NCI-H748 (cell line): Measurements from ENCODE around the gene MAP2K2.

ENCODE experiments used
- DNase-seq: peaks from one replicate; lab custom pipeline; 2025; ENCODE audit not compliant: unreplicated experiment; lab: John Stamatoyannopoulos, UW

Gene MAP2K2

GRCh38 chr19:4081441-4082129 lies 42.3 kb downstream of the MAP2K2 start:
- no peak for DNase-seq

GRCh38 chr19:4080473-4080872 lies 43.4 kb downstream of the MAP2K2 start:
- DNase-seq = no peak

DNA sequence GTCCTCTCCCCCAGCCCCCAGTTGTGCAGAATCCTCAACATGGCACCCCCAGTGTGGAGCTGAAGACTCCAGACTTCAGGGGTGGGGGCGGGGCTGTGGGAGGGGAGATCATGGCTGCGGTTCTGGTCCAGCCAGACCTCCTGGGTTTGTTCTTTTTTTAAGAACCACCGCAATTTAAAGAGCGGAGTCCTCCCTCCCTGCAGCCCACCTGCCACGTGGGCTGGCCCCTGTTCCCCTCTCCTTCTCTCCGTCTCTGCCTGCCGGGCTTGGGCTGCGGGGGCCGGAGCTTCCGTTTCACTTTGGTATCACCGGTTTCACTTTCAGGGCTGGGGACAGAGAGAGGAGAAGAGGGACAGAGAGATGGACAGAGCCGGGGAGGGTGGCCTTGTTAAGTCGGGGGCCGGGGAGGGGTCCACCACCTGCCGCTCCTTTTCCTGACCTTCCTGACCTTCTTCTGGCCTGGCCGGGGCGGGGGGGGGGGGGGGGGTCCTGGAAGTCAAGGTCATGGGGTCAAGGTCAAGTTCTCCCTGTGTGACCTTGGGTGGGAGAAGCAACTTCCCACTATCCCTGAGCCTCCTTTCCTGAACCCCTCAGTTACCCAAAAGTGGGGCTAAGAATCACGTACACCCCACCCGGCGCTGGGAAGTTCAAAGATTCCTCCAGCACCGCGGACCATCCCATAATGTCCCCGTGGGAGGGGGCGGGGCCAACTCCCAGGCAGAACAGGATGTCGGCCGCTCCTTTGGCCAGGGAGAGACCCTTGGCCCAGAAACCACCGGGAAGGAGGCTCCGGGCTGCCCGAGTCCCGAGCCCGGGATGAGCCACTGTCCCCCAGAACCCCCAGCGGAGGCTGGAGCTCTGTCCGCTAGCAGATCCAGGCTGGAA lies 45.9 kb downstream of the MAP2K2 start:
- no peak for DNase-seq

DNA sequence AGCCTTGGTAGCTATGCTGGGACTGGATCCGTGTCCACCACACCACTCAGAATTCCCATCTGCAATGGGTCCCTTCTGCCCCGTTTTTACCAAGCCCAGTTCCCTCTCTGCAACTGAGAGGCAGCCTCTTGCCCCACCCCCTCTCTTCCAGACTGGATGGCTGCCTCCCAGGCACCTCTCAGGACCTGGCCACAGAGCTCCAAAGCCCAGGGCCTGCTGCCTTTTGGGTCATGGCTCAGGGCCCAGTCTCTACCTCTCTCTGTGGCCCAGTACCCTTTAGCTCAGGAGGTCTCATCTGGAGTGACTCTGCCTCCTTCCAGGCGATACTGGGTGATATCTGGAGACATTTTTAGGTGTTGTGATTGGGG lies 46.9 kb downstream of the MAP2K2 start:
- no peak for DNase-seq

DNA sequence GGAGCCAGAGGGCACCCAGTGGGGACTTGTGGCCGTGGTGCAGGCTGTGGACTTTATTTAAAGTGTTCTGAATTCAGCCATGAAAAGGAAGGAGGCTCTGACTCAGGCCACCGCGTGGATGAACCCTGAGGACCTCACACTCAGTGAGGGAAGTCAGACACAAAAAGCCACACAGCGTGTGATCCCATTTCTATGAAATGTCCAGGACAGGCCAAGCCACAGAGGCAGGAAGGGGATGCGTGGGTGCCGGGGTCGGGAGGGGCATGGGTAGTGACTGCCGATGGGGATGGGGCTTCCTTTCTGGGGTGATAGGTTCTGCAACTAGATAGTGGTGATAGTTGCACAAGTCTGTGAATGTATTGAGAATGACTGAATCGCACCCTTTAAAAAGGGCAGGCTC lies 48.5 kb downstream of the MAP2K2 start:
- no peak for DNase-seq

GRCh38 chr19:4071610-4072009 lies 52.3 kb downstream of the MAP2K2 start:
- no peak for DNase-seq

DNA sequence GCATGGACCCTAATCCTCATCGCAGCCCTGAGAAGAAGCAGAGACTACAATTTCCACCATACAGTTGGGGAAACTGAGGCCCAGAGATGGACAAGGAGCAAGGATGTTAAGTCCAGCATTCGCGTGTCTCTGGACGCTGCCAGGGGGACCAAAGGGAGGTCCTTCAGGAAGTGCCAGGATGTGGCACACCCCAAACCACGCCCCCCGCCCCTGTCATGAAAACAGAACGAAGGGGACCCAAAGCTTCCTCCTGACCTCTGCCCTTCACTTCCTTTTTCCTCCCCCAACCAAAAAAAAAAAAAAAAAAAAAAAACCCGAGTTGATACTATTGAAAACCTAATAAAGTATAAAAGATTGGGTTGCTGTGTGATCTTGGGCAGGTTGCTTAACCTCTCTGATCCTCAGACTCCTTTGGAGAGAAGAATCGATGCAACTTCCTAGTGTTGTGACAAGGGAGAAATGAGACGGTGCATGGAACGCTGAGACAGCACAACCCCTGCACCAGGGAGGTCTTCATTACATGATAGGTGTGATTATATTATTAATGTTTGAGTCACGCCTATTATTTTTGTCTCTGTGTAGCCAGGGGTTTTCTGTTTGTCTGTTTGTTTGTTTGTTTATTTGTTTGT lies 54.5 kb downstream of the MAP2K2 start:
- no peak for DNase-seq

DNA sequence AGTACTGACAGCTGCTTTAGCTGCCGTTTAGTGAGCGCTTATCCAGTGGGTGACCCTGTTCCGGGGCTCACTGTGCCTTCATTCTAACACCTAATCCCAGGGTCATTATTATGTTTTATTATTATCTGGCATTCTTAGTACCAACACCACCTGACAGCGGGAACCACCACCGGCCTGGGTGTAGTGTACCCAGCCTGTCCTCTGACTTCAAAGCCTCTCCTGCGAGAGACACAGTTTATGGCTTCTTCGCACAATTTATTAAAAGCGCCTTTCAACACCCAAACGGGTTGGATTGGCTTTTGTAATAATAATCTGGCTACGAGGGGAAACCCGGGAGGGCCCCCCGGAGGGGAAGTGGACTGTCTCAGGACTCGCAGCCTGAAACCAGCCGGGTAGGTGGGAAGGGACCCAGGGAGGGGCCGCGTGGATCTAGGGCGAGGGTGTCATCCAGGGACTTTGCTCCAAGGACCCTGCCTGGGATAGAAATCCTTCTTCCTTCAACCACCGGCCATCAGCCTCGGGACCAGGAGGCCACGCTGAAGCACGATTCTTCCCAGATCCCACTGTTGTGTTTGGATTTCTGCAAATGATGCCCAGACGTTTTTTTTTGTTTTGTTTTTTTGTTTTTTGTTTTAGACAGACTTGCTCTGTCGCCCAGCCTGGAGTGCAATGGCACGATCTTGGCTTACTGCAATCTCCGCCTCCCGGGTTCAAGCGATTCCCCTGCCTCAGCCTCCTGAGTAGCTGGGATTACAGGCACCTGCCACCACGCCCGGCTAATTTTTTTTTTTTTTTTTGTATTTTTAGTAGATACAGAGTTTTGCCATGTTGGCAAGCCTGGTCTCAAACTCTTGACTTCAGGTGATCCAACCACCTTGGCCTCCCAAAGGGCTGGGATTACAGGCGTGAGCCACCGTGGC lies 55.6 kb downstream of the MAP2K2 start:
- DNase-seq = no peak

DNA sequence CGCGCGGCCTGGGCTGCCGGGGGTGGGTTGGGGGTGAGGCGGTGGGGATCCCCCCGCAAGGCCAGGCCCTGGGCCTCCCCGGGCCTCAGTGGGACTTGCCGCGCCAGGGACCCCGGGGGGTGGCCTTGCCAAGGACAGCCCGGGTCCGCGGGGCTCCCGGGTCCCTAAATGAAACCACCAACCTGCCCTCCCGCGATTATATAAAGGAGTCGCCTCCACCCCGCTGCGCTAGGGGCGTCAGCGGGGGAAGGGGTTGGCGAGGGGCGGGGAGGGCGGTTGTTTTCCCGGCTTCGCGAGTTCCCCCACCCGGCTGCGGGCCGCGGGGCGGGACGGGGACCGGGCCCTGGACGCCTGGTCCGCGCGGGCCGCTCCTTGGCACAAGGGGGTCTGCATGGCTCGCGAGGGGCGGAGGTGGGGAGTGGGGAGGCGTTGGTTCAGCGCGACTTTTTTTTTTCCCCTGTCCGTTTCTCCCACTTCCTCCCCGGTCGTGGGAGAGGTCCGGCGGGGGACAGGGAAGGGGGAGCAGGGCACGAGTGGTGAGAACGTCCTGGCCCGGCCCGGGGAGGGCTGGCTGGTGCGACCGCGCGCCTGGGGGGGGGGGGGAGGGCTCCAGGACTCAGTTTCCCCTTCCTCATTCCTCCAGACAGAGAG lies 56.4 kb downstream of the MAP2K2 start:
- DNase-seq = peak; percentile 51

DNA sequence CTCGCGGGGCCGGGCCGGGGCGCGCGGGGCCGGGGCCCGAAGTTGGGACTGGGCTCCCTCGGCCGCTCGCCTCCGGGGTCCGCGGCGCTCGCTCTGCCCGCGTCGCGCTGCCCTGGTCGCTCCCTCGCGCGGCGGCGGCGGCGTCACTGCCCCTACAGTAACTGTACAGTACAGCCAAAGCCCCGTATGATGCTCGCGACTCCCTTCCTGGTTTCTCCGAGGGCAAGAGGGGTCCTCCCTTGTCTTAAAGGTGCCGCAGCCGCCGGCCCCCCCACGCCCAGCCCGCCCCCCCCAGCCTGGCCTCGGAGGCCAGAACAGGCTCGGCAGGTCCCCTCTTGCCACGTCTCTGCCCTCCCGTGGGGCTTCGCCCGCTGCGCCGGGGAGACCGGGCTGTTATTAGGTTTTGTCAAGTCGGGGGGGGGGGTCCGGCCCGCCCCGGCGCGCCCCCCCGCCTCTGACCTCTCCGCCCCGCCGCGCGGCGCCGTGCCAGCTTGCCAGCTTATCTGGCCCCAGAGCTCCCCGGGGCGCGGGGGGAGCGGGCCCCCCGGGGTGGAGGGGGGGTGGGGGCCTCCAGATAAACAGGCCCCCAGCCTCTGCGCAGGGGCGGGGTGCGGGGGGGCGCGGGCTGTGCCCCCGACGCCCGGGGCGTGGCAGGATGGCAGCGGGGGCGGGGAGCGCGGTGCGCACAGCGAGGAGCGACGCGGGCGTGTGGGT lies 57.1 kb downstream of the MAP2K2 start, which contains the start of gene ZBTB7A:
ZBTB7A (minus strand) TSS at position 218 of the 714 bp plus-strand sequence. CDS start 11,667 bp downstream, outside the sequence.
- peak; percentile 86 for DNase-seq

DNA sequence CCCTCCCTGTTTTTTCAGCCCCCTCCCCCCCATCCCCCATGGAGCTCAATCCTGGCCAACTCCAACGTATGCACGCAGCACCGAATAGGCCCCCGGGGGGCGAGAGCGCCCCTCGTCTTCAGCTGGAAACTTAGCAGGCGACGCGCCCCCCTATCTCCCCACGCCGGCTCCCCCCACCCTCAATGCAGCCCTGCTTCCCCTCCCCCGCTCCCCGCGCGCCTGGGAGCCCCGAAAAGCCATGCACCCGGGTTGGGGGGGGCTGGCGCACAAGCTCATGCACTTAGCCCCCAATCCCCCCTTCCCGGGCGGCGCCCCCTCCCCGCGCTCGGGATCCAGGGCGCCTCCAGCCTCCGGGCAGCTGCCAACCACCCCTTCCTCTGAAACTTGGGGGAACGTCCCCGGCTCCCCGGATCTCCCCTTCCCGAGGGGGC lies 57.7 kb downstream of the MAP2K2 start:
- no peak for DNase-seq

DNA sequence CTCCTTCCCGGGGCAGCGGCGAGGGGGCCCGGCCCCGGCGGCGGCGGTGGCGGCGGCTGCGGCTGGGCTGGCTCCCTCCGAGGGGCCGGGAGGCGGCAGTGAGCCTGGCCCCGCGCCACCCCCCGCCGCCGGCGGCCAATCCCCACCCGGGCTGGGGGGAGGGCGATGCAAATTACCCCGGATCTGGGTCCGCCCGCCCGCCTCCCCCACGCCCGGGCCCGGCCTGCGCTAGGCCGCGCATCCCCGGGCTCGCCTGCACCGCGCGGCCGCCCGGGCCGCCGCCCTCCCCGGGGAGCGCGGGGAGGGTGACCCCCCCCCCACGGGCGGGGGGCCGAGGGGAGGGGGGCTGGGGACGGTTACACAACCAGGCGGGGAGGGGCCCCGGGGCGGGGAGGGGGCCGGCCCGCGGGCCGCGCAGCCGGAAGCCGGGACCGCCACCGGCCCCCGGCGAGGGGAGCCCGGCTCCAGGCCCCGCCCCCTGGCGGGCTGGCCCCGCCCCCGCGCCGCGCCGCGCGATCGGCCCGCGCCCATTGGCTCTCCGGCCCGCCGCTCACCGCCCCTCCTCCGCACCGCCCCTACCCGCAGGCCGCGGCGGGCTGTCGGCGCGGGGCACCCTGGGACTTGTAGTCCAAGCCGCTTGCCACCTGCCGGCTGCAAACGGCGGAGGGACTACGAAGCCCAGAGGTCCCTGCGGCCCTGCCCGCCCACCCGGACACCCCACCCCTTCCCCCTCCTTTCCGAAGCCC lies 58.3 kb downstream of the MAP2K2 start:
- DNase-seq = peak; percentile 95

DNA sequence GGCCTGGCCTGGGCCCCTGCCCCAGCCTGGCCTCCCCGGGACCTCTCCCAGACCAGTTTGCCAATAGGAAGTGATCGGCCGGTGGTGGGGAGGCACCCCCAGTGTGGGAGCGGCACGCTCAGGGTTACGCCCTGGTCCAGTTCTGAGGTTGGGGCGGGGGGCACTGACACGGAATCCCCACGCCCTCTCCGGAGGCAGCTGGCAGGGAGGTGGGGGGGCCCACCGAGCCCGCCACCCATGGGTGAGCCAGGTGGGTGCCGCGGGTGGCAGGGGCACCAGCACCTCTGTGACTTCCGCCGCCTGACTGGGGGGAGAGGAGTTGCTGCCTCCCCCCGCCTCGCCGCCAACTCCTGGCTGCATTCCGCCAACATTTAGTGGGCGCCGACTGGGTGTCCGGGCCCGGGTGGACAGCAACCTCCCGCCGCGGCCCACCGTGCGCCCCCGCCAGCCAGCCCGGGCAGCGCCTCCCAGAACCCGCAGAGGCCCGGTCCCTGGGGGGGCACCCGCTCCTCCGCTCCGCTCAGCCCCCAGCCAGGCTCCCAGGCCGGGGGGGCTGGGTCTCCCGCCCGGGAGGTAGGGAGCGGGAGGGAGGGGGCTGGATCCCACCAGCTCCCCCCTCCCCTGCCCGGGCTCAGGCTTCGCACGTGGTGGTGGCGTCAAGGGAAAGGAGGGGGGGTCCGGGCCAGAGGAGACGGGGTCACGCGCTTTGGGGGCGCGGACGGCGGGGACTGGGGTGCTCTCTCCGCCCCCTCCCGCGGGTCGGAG lies 59.2 kb downstream of the MAP2K2 start:
- peak; percentile 18 for DNase-seq

DNA sequence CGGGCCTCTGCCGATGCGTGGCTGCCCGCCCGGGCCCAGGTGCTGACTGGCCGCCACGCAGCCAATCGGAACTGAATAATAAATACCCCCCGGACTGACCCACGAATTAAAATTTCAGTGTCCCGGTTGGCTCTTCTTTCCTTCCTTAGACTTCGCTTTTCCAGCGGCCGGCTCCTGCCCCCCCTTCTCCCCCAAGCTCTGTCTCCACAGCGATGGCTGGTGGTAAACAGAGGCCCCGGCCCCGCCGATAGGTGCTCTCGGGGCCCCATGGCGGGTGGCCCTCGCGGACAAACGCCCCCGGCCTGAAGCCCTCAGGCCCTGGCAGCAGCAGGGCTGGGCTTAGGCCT lies 59.8 kb downstream of the MAP2K2 start:
- no peak for DNase-seq

DNA sequence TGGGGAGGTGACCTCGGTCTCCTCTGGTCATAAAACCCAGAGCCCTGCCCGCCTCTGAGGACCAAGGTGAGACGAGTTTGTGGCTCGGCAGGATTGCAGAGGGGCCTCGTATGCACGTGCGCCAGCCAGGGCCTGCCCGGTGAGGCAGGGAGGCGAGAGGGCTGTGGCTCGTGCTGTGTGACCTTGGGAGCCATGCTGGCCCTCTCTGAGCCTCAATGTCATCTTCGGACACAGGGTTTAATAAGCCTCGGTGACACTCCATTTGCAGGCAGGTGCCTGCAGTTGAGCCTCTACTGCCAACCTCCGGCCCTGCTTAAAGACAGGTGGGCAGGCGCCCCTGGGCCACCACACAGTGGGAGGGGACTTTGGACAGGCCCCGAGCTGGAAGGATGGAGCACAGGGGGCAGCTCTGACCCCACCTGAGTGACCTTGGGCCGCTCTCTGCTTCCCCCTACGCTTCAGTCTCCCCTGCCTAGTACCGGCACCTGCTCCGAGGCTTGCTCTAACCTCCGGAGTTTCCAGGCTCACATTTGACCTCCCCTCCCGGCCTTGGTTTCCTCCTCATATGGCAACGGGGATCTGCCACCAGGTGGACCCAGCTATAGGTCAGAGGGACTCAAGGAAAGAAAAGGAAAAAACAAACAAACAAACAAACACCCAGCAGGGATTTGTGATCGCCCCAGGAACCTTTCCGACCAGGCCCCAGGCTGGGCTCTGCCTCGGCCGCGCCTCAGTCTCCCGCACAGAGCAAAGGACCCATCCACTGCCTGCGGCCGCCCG lies 60.4 kb downstream of the MAP2K2 start:
- DNase-seq = no peak

DNA sequence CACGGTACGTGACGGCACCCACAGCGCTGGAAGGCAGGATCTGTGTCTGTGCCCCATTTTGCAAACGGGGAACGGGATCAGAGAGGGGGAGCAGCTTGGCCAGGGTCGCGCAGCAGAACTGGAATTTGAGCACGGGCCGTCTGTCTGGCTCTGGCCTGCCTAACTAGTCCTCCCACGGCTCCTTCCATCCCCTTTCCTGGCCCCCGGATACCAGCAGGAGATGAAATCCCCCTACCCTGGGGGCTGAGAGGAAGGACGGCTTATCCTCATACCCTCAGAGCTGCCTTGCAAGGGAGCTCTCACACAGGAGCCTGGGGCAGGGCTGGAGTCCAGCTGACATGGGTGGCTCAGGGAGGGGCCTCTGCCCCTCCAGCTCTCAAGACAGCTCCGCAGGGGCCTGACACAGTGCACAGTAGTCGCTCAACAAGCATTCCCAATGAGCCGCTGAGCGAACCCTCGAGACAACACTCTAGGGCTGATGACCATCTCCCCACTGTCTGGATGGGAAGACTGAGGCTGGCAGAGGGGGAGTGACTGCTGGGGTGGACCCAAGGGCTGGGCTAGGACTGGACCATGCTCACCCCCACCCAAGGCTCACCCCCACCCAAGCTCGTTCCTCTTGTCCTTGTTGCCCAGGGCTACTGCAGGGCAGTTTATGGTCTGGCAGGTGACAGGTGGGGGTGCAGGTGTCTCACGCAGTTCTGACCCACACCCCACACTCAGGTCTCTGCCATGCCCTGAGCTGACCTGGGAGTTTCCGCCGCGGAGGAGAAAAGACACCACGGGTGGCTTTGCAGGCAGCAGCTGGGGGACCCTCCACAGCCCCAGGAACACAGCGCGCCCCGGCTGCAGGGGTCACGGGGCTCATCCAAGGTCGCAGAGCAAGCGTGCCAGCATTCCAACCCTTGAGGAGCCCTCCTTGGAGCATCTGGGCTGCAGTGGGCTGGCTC lies 61.2 kb downstream of the MAP2K2 start:
- DNase-seq = no peak
